MCF 10A (cell line): Measurements from ENCODE around the gene BRF1. TPM values are rescaled to one million over a fixed set of nuclear protein-coding genes. Genes with fewer than 3 reads are reported as not detected.
A peak's percentile ranks its signal among the peaks of the same experiment; 100 is the strongest.

Experiments used
- BruUV-seq: library from RNA; stranded (reverse); fragments of 400-500 nt; replicated peaks from 2 replicates; lab custom pipeline; 2021; lab: Mats Ljungman, UMichigan
- CTCF ChIA-PET: fragments of 300-600 bp; sonication (Branson Sonifier 250); formaldehyde crosslinking; extraction: SDS; loops from one replicate; lab custom pipeline; 2021; ENCODE audit warnings: antibody characterized with exemption, inconsistent platforms; lab: Yijun Ruan, JAX
- POLR2A ChIA-PET: fragments of 300-600, 350-650 bp; sonication (Branson Sonifier 250); formaldehyde crosslinking; extraction: SDS; loops from one replicate; lab custom pipeline; 2020; ENCODE audit warnings: antibody characterized with exemption, inconsistent platforms; lab: Yijun Ruan, JAX
- DNase-seq: peaks from one replicate; pipeline ENCODE4 v3.0.0-alpha.2; 2018; ENCODE audit not compliant: unreplicated experiment
- H3K27ac Mint-ChIP-seq: one replicate; pipeline ENCODE4 v1.8.0; 2022; ENCODE audit warnings: mild to moderate bottlenecking, low read depth, mixed read lengths; ENCODE audit not compliant: unreplicated experiment
- H3K27me3 Mint-ChIP-seq: one replicate; pipeline ENCODE4 v1.8.0; 2022; ENCODE audit warnings: mixed read lengths; ENCODE audit not compliant: insufficient read depth, unreplicated experiment
- H3K36me3 Mint-ChIP-seq: one replicate; pipeline ENCODE4 v1.8.0; 2022; ENCODE audit warnings: mild to moderate bottlenecking, moderate library complexity, mixed read lengths; ENCODE audit not compliant: insufficient read depth, unreplicated experiment
- H3K4me1 Mint-ChIP-seq: one replicate; pipeline ENCODE4 v1.8.0; 2022; ENCODE audit warnings: mixed read lengths; ENCODE audit not compliant: insufficient read depth, unreplicated experiment
- H3K4me3 Mint-ChIP-seq: one replicate; pipeline ENCODE4 v1.8.0; 2022; ENCODE audit warnings: mild to moderate bottlenecking, moderate library complexity, mixed read lengths; ENCODE audit not compliant: unreplicated experiment
- H3K9me3 Mint-ChIP-seq: one replicate; pipeline ENCODE4 v1.8.0; 2022; ENCODE audit warnings: mixed read lengths; ENCODE audit not compliant: unreplicated experiment
- intact Hi-C: fragments of 100-400 bp; cut with micrococcal nuclease; formaldehyde crosslinking; loops from 2 replicates; pipeline ENCODE4 v1.14.1; 2022
- total RNA-seq: library from RNA; stranded (reverse); gene quantifications from 2 replicates; pipeline ENCODE4 v1.2.3, GENCODE V29; 2022
- TF ChIP-seq, protein P1 (sequence below): fragments of 200-600 bp; IDR thresholded peaks from one replicate; pipeline ENCODE4 v1.8.0; 2022; ENCODE audit warnings: antibody characterized with exemption, mild to moderate bottlenecking; ENCODE audit not compliant: unreplicated experiment

BRF1 gene
- total RNA-seq, 1 experiment from 2014 or later: 30.7 TPM

DNA sequence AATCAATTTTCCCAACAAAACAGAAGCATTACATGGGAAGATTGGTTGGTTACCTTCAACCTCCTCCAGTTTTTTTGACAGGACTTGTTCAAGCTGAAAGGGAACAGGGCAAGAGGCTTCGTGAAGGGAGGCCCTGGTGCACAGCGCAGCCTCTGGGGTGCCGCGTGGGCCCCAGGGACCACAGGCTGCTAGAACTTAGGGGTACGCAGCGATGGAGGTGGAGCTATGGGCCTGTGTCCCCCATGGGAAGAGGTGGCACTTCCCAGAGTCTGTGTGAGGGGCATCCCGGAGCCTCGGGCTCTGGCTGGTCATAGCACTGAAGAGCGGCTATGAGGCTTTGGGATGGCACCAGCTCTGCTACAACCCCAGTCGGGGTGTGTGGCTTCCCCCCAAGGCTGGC, 74.6 kb downstream of the BRF1 start:
- Mint-ChIP-seq H3K9me3 (no peaks in the 10 kb centered on the region), H3K27ac (no peak overlapping the region), H3K27me3 (no peaks in the 10 kb centered on the region), H3K4me3 (no peak overlapping the region), H3K4me1 (no peaks in the 10 kb centered on the region), H3K36me3 (peaks cover 53% of the 10 kb centered on the region)
- intact Hi-C loops: no loop called here
- TF ChIP-seq, protein P1, sequence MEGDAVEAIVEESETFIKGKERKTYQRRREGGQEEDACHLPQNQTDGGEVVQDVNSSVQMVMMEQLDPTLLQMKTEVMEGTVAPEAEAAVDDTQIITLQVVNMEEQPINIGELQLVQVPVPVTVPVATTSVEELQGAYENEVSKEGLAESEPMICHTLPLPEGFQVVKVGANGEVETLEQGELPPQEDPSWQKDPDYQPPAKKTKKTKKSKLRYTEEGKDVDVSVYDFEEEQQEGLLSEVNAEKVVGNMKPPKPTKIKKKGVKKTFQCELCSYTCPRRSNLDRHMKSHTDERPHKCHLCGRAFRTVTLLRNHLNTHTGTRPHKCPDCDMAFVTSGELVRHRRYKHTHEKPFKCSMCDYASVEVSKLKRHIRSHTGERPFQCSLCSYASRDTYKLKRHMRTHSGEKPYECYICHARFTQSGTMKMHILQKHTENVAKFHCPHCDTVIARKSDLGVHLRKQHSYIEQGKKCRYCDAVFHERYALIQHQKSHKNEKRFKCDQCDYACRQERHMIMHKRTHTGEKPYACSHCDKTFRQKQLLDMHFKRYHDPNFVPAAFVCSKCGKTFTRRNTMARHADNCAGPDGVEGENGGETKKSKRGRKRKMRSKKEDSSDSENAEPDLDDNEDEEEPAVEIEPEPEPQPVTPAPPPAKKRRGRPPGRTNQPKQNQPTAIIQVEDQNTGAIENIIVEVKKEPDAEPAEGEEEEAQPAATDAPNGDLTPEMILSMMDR: no peak
- no TSS peak for BruUV-seq
- ChIA-PET POLR2A (no interaction called here), CTCF (interaction anchor here (0.6 to 1.2 kb wide), 2 partner anchors 24 to 1426 kb away, joined by 3 to 6 read pairs; no protein-coding TSS in a partner anchor)
- no peak for DNase-seq

DNA sequence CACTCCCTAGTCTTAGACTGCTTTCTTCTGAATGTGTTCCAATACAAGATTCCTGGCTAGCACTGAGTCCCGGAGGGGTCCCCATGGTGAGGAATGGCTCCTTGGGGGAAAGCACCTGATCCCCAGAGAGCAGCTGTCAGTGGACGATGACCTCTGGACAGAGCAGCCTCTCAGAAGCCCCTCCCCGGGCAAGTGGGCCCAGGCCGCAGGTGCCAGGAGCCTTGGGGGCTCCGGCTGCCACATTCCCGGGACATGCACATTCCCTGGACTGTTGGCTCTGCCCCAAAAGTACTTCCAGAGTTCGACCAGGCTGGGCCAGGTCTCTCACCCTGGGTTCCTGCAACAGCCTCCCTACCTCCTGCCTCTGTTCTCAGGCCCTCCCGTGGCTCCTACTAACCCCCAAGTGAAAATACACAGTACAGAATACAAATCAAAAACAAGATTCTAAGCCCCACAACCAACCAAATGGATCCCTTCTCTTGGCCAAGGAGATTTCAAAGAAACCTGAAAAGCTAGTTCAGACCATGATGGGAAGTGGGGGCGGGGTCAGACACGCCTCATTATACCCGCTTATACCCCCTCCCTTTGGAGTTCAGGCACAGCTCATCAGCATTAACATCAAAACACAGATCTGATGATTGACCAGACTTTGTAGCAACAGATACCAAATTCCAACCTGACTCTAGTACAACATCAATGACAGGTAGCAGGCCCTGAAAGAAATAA, 75.8 kb downstream of the BRF1 start:
- intact Hi-C loops: no loop called here
- DNase-seq: no peak
- BruUV-seq: no TSS peak
- Mint-ChIP-seq H3K4me1 (no peaks in the 10 kb centered on the region), H3K27me3 (no peaks in the 10 kb centered on the region), H3K4me3 (no peak overlapping the region), H3K36me3 (peaks cover 61% of the 10 kb centered on the region), H3K27ac (peak overlapping the region; percentile 21), H3K9me3 (no peaks in the 10 kb centered on the region)
- ChIA-PET CTCF (interaction anchor here (1.2 kb wide), 1 partner anchor 23 kb away, joined by 6 read pairs; no protein-coding TSS in a partner anchor), POLR2A (no interaction called here)
- TF ChIP-seq, protein P1: no peak

DNA sequence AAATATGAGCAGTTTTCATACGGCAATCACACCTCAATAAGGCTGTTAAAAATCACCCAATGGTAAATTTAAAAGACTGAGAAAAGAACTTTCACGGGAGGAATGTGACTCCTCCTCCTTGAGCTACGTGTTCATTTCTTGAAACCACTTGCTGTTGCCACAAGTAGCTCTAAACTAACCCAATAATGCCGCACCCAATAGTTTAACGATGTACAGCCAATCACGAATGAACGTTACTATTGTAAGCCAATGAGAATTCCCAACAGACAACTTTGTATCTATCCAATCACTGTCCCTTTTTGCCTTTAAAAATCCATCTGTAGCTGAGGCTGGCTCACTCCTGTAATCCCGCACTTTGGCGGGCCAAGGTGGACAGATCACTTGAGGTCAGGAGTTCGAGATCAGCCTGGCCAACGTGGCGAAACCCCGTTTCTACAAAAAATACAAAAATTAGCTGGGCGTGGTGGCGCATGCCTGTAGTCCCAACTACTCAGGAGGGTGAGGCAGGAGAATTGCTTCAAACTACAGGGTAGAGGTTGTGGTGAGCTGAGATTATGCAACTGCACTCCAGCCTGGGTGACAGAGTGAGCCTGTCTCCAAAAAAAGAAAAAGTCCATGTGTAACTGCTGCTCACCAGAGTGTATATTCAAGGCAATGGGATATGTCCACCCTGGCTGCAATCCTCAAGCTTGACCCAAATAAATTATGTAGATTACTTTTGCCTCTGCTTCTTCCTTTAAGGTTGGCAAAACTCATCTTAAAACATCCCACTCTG, 76.8 kb downstream of the BRF1 start:
- no peak overlapping the region for H3K4me3 Mint-ChIP-seq
- H3K9me3 Mint-ChIP-seq: no peaks in the 10 kb centered on the region
- POLR2A ChIA-PET: no interaction called here
- H3K36me3 Mint-ChIP-seq: peaks cover 65% of the 10 kb centered on the region
- no peak for DNase-seq
- no peak overlapping the region for H3K27ac Mint-ChIP-seq
- BruUV-seq: no TSS peak
- H3K4me1 Mint-ChIP-seq: no peaks in the 10 kb centered on the region
- no peaks in the 10 kb centered on the region for H3K27me3 Mint-ChIP-seq
- TF ChIP-seq, protein P1: no peak
- CTCF ChIA-PET: interaction anchor here (0.6 to 1.2 kb wide), 3 partner anchors 56 to 128 kb away, joined by 3 to 6 read pairs (median 3); no protein-coding TSS in a partner anchor
- intact Hi-C loops: no loop called here

DNA sequence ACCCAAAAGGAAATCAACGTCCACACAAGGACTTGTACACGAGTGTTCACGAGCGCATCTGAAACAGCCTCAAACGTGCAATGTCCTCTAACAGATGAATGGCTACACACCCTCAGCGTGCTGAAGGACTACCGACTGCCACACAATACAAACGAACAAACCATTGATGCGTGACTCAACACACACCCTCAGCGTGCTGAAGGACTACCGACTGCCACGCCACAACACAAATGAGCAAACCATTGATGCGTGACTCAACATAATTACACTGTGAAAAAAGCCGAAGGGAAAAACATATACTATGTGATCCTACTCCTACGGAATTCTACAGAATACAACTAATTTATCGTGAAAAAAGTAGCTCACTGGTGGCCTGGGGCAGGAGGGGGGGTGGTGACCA, 77.5 kb downstream of the BRF1 start:
- no TSS peak for BruUV-seq
- Mint-ChIP-seq H3K9me3 (no peaks in the 10 kb centered on the region), H3K4me1 (no peaks in the 10 kb centered on the region), H3K27ac (no peak overlapping the region), H3K36me3 (peaks cover 69% of the 10 kb centered on the region), H3K4me3 (no peak overlapping the region), H3K27me3 (no peaks in the 10 kb centered on the region)
- ChIA-PET CTCF (interaction anchor here (0.6 to 1.2 kb wide), 2 partner anchors 57 to 65 kb away, joined by 3 read pairs; no protein-coding TSS in a partner anchor), POLR2A (no interaction called here)
- intact Hi-C loops: no loop called here
- TF ChIP-seq, protein P1: no peak
- DNase-seq: no peak
